Thoracic aorta (tissue), 2 donors: ENCODE measurements around the gene DPH7. TPM values are rescaled to one million over a fixed set of nuclear protein-coding genes. Genes with fewer than 3 reads are reported as not detected.
"Not testable (repeated sequence)": the region's sequence is repeated elsewhere in the genome, so short reads cannot be mapped to it uniquely, and the experiment has no call there.

Experiments used
- ATAC-seq: fragments of 150-250 bp; one replicate; pipeline ENCODE4 v1.8.0; 2017; ENCODE audit warnings: low read depth; ENCODE audit not compliant: insufficient number of reproducible peaks, low FRiP score
- DNase-seq: peaks from one replicate; pipeline ENCODE4 v3.0.0-alpha.2; 2020; ENCODE audit warnings: low spot score
- H3K27ac ChIP-seq, 2 donors: fragments of 200-600 bp; sonication (generic); 1 replicate in 1 of 2; 2 replicates in 1 of 2; pipeline ENCODE4 v1.5.1; 2016; ENCODE audit warnings: mild to moderate bottlenecking in 2 of 2, moderate library complexity in 2 of 2
- H3K27me3 ChIP-seq: fragments of 200-600 bp; sonication (generic); replicated peaks from 2 replicates; pipeline ENCODE4 v1.6.0; 2016; ENCODE audit warnings: mild to moderate bottlenecking; ENCODE audit not compliant: insufficient read depth
- H3K36me3 ChIP-seq: fragments of 200-600 bp; sonication (generic); one replicate; pipeline ENCODE4 v1.5.1; 2016
- H3K4me1 ChIP-seq, 2 donors: fragments of 200-600 bp; sonication (generic); 1 replicate in 1 of 2; 2 replicates in 1 of 2; pipeline versions ENCODE4 v1.5.1 to v1.6.0; 2016; ENCODE audit warnings: low read depth in 2 of 2, mild to moderate bottlenecking in 1 of 2; ENCODE audit not compliant: control insufficient read depth in 1 of 2
- H3K4me3 ChIP-seq: fragments of 200-600 bp; sonication (generic); 2 replicates; pipeline ENCODE4 v1.5.1; 2016; ENCODE audit warnings: mild to moderate bottlenecking
- H3K9me3 ChIP-seq: fragments of 200-600 bp; sonication (generic); 2 replicates; pipeline ENCODE4 v1.5.1; 2016
- total RNA-seq, 2 donors: library from RNA; depleted of rRNA; stranded (reverse); fragments of >200 nt; gene quantifications; one replicate each; pipeline versions ENCODE4 v1.1.0 to v1.2.3, GENCODE V29; 2016
- TF ChIP-seq, protein P1 (sequence below): fragments of 200-600 bp; sonication (generic); IDR thresholded peaks from one replicate; pipeline ENCODE4 v1.5.1; 2019; ENCODE audit warnings: antibody characterized with exemption

The DPH7 gene
- total RNA-seq, 2 donors from 2014 or later = 36.8 to 43.7 TPM

GRCh38 chr9:137575716-137576411 is 2.9 kb downstream of the DPH7 start:
- Histone ChIP-seq H3K4me1 (peaks cover 11 to 26% of the 10 kb centered on the region in 2 donors), H3K9me3 (no peaks in the 10 kb centered on the region), H3K27ac (no peak overlapping the region), H3K36me3 (peaks cover 28% of the 10 kb centered on the region), H3K4me3 (no peak overlapping the region), H3K27me3 (no peaks in the 10 kb centered on the region)
- TF ChIP-seq, protein P1, sequence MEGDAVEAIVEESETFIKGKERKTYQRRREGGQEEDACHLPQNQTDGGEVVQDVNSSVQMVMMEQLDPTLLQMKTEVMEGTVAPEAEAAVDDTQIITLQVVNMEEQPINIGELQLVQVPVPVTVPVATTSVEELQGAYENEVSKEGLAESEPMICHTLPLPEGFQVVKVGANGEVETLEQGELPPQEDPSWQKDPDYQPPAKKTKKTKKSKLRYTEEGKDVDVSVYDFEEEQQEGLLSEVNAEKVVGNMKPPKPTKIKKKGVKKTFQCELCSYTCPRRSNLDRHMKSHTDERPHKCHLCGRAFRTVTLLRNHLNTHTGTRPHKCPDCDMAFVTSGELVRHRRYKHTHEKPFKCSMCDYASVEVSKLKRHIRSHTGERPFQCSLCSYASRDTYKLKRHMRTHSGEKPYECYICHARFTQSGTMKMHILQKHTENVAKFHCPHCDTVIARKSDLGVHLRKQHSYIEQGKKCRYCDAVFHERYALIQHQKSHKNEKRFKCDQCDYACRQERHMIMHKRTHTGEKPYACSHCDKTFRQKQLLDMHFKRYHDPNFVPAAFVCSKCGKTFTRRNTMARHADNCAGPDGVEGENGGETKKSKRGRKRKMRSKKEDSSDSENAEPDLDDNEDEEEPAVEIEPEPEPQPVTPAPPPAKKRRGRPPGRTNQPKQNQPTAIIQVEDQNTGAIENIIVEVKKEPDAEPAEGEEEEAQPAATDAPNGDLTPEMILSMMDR = no peak
- DNase-seq (no peak), ATAC-seq (no peak)

- DNase-seq (no peak), ATAC-seq (no peak)
- TF ChIP-seq, protein P1 = no peak
- Histone ChIP-seq H3K27ac (no peak overlapping the region), H3K9me3 (no peaks in the 10 kb centered on the region), H3K4me1 (peaks cover 11 to 26% of the 10 kb centered on the region in 2 donors), H3K36me3 (peaks cover 28% of the 10 kb centered on the region), H3K4me3 (no peak overlapping the region), H3K27me3 (no peaks in the 10 kb centered on the region)
Observed at GRCh38 chr9:137575364-137575715, 3.4 kb downstream of the DPH7 start.

- H3K4me3 ChIP-seq = no peak overlapping the region
- ATAC-seq (no peak), DNase-seq (no peak)
- peaks cover 28% of the 10 kb centered on the region for H3K36me3 ChIP-seq
- H3K9me3 ChIP-seq = no peaks in the 10 kb centered on the region
- no peaks in the 10 kb centered on the region for H3K27me3 ChIP-seq
- peaks cover 11 to 18% of the 10 kb centered on the region in 2 donors for H3K4me1 ChIP-seq
- TF ChIP-seq, protein P1 = no peak
- H3K27ac ChIP-seq = no peak overlapping the region
Observed at GRCh38 chr9:137574192-137574591, 4.5 kb downstream of the DPH7 start.

- Histone ChIP-seq H3K4me3 (no peak overlapping the region), H3K36me3 (peaks cover 23% of the 10 kb centered on the region), H3K27me3 (no peaks in the 10 kb centered on the region), H3K9me3 (no peaks in the 10 kb centered on the region), H3K27ac (no peak overlapping the region), H3K4me1 (no peaks in the 10 kb centered on the region)
- TF ChIP-seq, protein P1 = no peak
- no peak for DNase-seq
- no peak for ATAC-seq
Observed at GRCh38 chr9:137570566-137570965, 8.2 kb downstream of the DPH7 start.

DNA sequence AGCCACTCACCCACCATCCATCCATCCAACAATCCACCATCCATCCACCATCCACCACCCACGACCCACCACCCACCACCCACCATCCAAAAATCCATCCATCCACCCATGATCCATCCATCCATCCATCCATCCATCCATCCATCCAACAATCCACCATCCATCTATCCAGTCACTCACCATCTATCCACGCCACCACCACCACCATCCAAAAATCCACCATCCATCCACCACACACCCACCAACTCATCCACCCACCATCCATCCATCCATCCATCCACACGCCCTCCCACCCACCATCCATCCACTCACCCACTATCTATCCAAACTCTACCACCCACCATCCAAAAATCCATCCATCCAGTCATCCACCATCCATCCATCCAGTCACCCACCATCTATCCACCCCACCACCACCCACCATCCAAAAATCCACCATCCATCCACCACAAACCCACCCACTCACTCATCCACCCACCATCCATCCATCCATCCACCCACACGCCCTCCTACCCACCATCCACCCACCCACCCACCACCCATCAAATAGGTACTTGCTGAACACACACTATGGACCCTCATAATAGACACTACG is 9.0 kb downstream of the DPH7 start:
- no peak overlapping the region for H3K4me3 ChIP-seq
- H3K27me3 ChIP-seq = no peaks in the 10 kb centered on the region
- H3K9me3 ChIP-seq = no peaks in the 10 kb centered on the region
- no peak overlapping the region for H3K27ac ChIP-seq
- H3K36me3 ChIP-seq = peaks cover 19% of the 10 kb centered on the region
- TF ChIP-seq, protein P1 = no peak
- DNase-seq (no peak), ATAC-seq (no peak)
- no peaks in the 10 kb centered on the region for H3K4me1 ChIP-seq

GRCh38 chr9:137568445-137568844 is 10.3 kb downstream of the DPH7 start:
- ATAC-seq, H3K4me3 ChIP-seq, H3K27me3 ChIP-seq, DNase-seq, H3K4me1 ChIP-seq, H3K9me3 ChIP-seq, H3K27ac ChIP-seq: not testable (repeated sequence)
- peaks cover 16% of the 10 kb centered on the region for H3K36me3 ChIP-seq
